B cell (primary cell): Measurements from ENCODE around the gene TGFA. TPM values are rescaled to one million over a fixed set of nuclear protein-coding genes. Genes with fewer than 3 reads are reported as not detected.
A peak's percentile ranks its signal among the peaks of the same experiment; 100 is the strongest.

Experiments
- ATAC-seq: fragments of 200-7000 bp; cut with Tn5 transposase; one replicate; pipeline ENCODE4 v1.10.0; 2021; ENCODE audit warnings: low read depth, mild to moderate bottlenecking, moderate number of reproducible peaks, moderate library complexity
- CTCF ChIA-PET: fragments of 350-600 bp; sonication (Branson Sonifier 250); formaldehyde crosslinking; loops from one replicate; lab custom pipeline; 2021; ENCODE audit warnings: antibody characterized with exemption, inconsistent platforms; lab: Charles Lee
- POLR2A ChIA-PET: fragments of 350-600 bp; sonication (Branson Sonifier 250); formaldehyde crosslinking; loops from one replicate; lab custom pipeline; 2021; ENCODE audit warnings: antibody characterized with exemption; lab: Charles Lee
- DNase-seq: peaks from one replicate; pipeline ENCODE4 v3.0.0; 2013
- H2AFZ ChIP-seq: 2 replicates; pipeline ENCODE4 v1.6.1; 2012; ENCODE audit warnings: mild to moderate bottlenecking, low read depth, low read length; ENCODE audit not compliant: insufficient read depth, poor library complexity, severe bottlenecking
- H3K27ac ChIP-seq, 2 donors: 1 replicate in 1 of 2; 2 replicates in 1 of 2; pipeline ENCODE4 v1.5.1; 2012 to 2013; ENCODE audit warnings: low read length in 2 of 2, mild to moderate bottlenecking in 2 of 2, moderate library complexity in 1 of 2
- H3K27me3 ChIP-seq, 4 experiments: fragments of 200-600 bp in 1 of 4; sonication (generic) in 1 of 4; replicated peaks in 1 of 4; 1 replicate in 2 of 4; 2 replicates in 2 of 4; pipeline versions ENCODE4 v1.6.1 to v1.7.0; 2013 to 2016; ENCODE audit warnings: low read length in 3 of 4, mild to moderate bottlenecking in 2 of 4, mixed read lengths in 1 of 4, moderate library complexity in 1 of 4; ENCODE audit not compliant: insufficient read depth in 4 of 4, control insufficient read depth in 3 of 4; ENCODE audit errors: control extremely low read depth in 1 of 4
- H3K36me3 ChIP-seq, 2 experiments: replicated peaks in 1 of 2; 1 replicate in 1 of 2; 2 replicates in 1 of 2; pipeline versions ENCODE4 v1.6.1 to v1.7.1; 2013; ENCODE audit warnings: low read length in 1 of 2; ENCODE audit not compliant: insufficient read depth in 2 of 2, control insufficient read depth in 1 of 2; ENCODE audit errors: control extremely low read depth in 1 of 2, extremely low read depth in 1 of 2
- H3K4me1 ChIP-seq, 2 donors: fragments of 200-600 bp in 1 of 2; sonication (generic) in 1 of 2; 1 replicate in 1 of 2; 2 replicates in 1 of 2; pipeline versions ENCODE4 v1.5.1 to v1.6.1; 2013 to 2017; ENCODE audit warnings: low read length in 2 of 2; ENCODE audit not compliant: control insufficient read depth in 2 of 2, insufficient read depth in 2 of 2
- H3K4me2 ChIP-seq: replicated peaks from 2 replicates; pipeline ENCODE3; 2012; ENCODE audit warnings: mild to moderate bottlenecking, low read depth, low read length; ENCODE audit not compliant: poor library complexity, severe bottlenecking
- H3K4me3 ChIP-seq, 5 experiments: fragments of 200-600 bp in 1 of 5; sonication (generic) in 1 of 5; 1 replicate in 3 of 5; 2 replicates in 2 of 5; pipeline versions ENCODE4 v1.5.1 to v1.7.0; 2011 to 2016; ENCODE audit warnings: low read length in 4 of 5, mild to moderate bottlenecking in 4 of 5, low read depth in 2 of 5, control low read depth in 1 of 5, moderate library complexity in 1 of 5; ENCODE audit not compliant: insufficient read depth in 1 of 5; ENCODE audit errors: control extremely low read depth in 1 of 5, extremely low read depth in 1 of 5
- H3K79me2 ChIP-seq: fragments of 200-600 bp; sonication (generic); one replicate; pipeline ENCODE4 v1.6.0; 2016; ENCODE audit warnings: low read length; ENCODE audit not compliant: control insufficient read depth, insufficient read depth
- H3K9ac ChIP-seq: fragments of 200-600 bp; sonication (generic); 2 replicates; pipeline ENCODE4 v1.6.1; 2017; ENCODE audit warnings: mild to moderate bottlenecking, low read length, moderate library complexity
- H3K9me3 ChIP-seq, 3 donors: one replicate each; pipeline versions ENCODE4 v1.6.1 to v1.7.1; 2013; ENCODE audit warnings: low read length in 2 of 3; ENCODE audit not compliant: control insufficient read depth in 2 of 3, insufficient read depth in 1 of 3; ENCODE audit errors: control extremely low read depth in 1 of 3
- H4K20me1 ChIP-seq: 2 replicates; pipeline ENCODE4 v1.6.0; 2012; ENCODE audit warnings: mild to moderate bottlenecking, low read length; ENCODE audit not compliant: insufficient read depth, control insufficient read depth, poor library complexity, severe bottlenecking
- H3K27ac Mint-ChIP-seq: one replicate; pipeline ENCODE4 v1.8.0; 2021; ENCODE audit warnings: mixed read lengths
- H3K27me3 Mint-ChIP-seq: one replicate; pipeline ENCODE4 v1.8.0; 2021; ENCODE audit warnings: mixed read lengths
- H3K4me1 Mint-ChIP-seq: one replicate; pipeline ENCODE4 v1.8.0; 2021; ENCODE audit warnings: mixed read lengths
- H3K4me3 Mint-ChIP-seq: one replicate; pipeline ENCODE4 v1.8.0; 2021; ENCODE audit warnings: mixed read lengths
- H3K9me3 Mint-ChIP-seq: one replicate; pipeline ENCODE4 v1.8.0; 2022; ENCODE audit warnings: mixed read lengths; ENCODE audit not compliant: insufficient read depth
- CTCF ChIP-seq: fragments of 200-600 bp; IDR thresholded peaks from one replicate; pipeline ENCODE4 v1.8.0; 2022; ENCODE audit warnings: antibody characterized with exemption, mild to moderate bottlenecking
- EZH2 ChIP-seq: IDR thresholded peaks from 2 replicates; pipeline ENCODE4 v1.6.1; 2012; ENCODE audit warnings: borderline replicate concordance, low read depth, mild to moderate bottlenecking, moderate library complexity, low read length; ENCODE audit not compliant: insufficient read depth, poor library complexity, severe bottlenecking
- WGBS: methylation state at CpG from one replicate; pipeline ENCODE4 v1.1.5; 2013; ENCODE audit warnings: missing lambda C conversion rate; ENCODE audit not compliant: insufficient coverage; 5-methylcytosine and 5-hydroxymethylcytosine counted together
- intact Hi-C: fragments of 100-400 bp; cut with micrococcal nuclease; formaldehyde crosslinking; loops from one replicate; pipeline ENCODE4 v1.10.0; 2022
- polyA plus RNA-seq: library from polyadenylated mRNA; depleted of rRNA; stranded (reverse); fragments of >200 nt; gene quantifications from 2 replicates; pipeline ENCODE4 v1.2.3, GENCODE V29; 2012
- total RNA-seq, 2 donors: library from RNA; stranded (reverse); fragments of 120-200 nt in 1 of 2; gene quantifications; 1 replicate in 1 of 2; 2 replicates in 1 of 2; pipeline versions ENCODE4 v1.2.3 to v1.2.4, GENCODE V29; 2013 to 2022

Gene TGFA
- total and polyA plus RNA-seq, 2 donors (not counting 1 experiment from before 2014, with no cell fraction given) = 0.04 TPM; not detected in 1

GRCh38 chr2:70479816-70480215 is 73.8 kb downstream of the TGFA start:
- Histone ChIP-seq H3K4me3 (no peak overlapping the region), H3K27me3 (peaks cover 0 to 6% (median 0%) of the 10 kb centered on the region in 4 experiments), H3K79me2 (no peaks in the 10 kb centered on the region), H2AFZ (no peak overlapping the region), H3K9ac (no peak overlapping the region), H3K36me3 (no peaks in the 10 kb centered on the region), H3K4me2 (peak overlapping the region; percentile 41), H3K27ac (no peak overlapping the region), H3K4me1 (peaks cover 27 to 30% of the 10 kb centered on the region in 2 donors), H3K9me3 (peaks cover 0 to 7% (median 6%) of the 10 kb centered on the region in 3 donors), H4K20me1 (no peaks in the 10 kb centered on the region)
- H3K4me1 Mint-ChIP-seq = peaks cover 37% of the 10 kb centered on the region
- intact Hi-C loops = no loop called here
- WGBS = no CpG with 5 or more reads among the region's 3 CpGs
- no peak overlapping the region for H3K27ac Mint-ChIP-seq
- peaks cover 3% of the 10 kb centered on the region for H3K27me3 Mint-ChIP-seq
- POLR2A ChIA-PET = no interaction called here
- CTCF ChIA-PET = no interaction called here
- DNase-seq (no peak), ATAC-seq (no peak)
- no peak overlapping the region for H3K4me3 Mint-ChIP-seq
- no peaks in the 10 kb centered on the region for H3K9me3 Mint-ChIP-seq
- TF ChIP-seq EZH2 (no peak), CTCF (no peak)

GRCh38 chr2:70477441-70477844 is 76.2 kb downstream of the TGFA start:
- Histone ChIP-seq H3K27me3 (peaks cover 0 to 4% (median 0%) of the 10 kb centered on the region in 4 experiments), H3K27ac (no peak overlapping the region), H2AFZ (no peak overlapping the region), H3K4me2 (no peak overlapping the region), H3K36me3 (no peaks in the 10 kb centered on the region), H3K9ac (no peak overlapping the region), H4K20me1 (no peaks in the 10 kb centered on the region), H3K79me2 (no peaks in the 10 kb centered on the region), H3K4me1 (peaks cover 44 to 47% of the 10 kb centered on the region in 2 donors), H3K4me3 (no peak overlapping the region), H3K9me3 (peaks cover 0 to 7% (median 6%) of the 10 kb centered on the region in 3 donors)
- Mint-ChIP-seq H3K27ac (no peak overlapping the region), H3K9me3 (no peaks in the 10 kb centered on the region), H3K27me3 (no peaks in the 10 kb centered on the region), H3K4me3 (no peak overlapping the region), H3K4me1 (peaks cover 58% of the 10 kb centered on the region)
- no peak for TF ChIP-seq EZH2
- intact Hi-C loops = no loop called here
- DNase-seq (no peak), ATAC-seq (no peak)
- ChIA-PET POLR2A (no interaction called here), CTCF (no interaction called here)
- 80% methylated on average over 1 of the region's 1 CpG for WGBS
